ENCODE measurements around the gene OPCML.

DNA sequence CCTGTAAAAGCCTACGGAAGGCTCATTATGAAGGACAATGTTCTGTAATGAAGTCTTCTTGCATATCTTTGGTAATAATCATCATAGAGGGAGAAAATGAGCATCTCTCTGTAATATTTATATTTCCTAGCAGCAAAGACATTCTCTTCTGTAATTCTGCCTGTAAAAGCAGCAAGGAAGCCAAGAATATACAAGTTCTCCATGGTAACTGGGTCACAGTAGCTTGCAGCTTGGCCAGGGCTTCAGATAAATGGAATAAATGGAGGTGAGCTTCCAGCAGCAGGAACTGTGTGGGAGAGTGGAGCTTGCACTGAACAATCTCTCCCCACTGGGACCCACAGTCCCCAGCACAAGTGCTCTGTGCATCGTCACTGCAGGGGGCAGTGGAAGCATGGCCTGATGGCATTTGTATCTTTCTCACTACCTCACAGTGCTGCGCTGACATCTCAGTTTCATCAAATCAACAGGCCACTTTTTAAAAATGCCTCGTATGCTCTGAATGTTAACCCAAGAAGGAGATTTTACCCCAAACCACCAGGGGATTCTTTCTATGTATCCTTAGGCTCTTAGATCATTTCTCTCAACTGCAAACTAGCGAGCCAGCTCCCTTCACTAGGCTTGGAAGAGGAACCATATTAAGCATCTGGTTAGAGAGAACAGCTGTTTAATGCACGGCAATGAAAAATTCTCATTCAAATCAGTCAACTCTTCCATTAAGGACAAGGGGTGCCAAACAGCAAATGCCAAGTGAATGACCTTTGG is 1059.7 kb downstream of the OPCML start:
- TF ChIP-seq EZH2 (IDR thresholded peaks at IDR 0.05; ENCODE audit: borderline replicate concordance, low read depth, low read length, poor library complexity, severe bottlenecking), result no peak
- TF ChIP-seq, protein P1, sequence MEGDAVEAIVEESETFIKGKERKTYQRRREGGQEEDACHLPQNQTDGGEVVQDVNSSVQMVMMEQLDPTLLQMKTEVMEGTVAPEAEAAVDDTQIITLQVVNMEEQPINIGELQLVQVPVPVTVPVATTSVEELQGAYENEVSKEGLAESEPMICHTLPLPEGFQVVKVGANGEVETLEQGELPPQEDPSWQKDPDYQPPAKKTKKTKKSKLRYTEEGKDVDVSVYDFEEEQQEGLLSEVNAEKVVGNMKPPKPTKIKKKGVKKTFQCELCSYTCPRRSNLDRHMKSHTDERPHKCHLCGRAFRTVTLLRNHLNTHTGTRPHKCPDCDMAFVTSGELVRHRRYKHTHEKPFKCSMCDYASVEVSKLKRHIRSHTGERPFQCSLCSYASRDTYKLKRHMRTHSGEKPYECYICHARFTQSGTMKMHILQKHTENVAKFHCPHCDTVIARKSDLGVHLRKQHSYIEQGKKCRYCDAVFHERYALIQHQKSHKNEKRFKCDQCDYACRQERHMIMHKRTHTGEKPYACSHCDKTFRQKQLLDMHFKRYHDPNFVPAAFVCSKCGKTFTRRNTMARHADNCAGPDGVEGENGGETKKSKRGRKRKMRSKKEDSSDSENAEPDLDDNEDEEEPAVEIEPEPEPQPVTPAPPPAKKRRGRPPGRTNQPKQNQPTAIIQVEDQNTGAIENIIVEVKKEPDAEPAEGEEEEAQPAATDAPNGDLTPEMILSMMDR (conservative IDR thresholded peaks at IDR 0.05; ENCODE audit: low read depth, low read length), result no peak

Measured in A673 (cell line).